ENCODE results near the gene HDAC4. TPM values are rescaled to one million over a fixed set of nuclear protein-coding genes. Genes with fewer than 3 reads are reported as not detected.

Gene HDAC4
- total RNA-seq, 4 donors from 2014 or later = 21.6 to 72.7 (median 35.2) TPM

GRCh38 chr2:239376942-239377531, 23.8 kb downstream of the HDAC4 start:
- H3K27me3 ChIP-seq = no peaks in the 10 kb centered on the region
- no peak overlapping the region for H3K4me3 ChIP-seq
- WGBS, 2 donors = 95% methylated on average over 10 to 18 of the region's 21 CpGs
- H3K36me3 ChIP-seq = peaks cover 0 to 55% (median 4%) of the 10 kb centered on the region in 3 donors
- H3K9me3 ChIP-seq = no peaks in the 10 kb centered on the region
- intact Hi-C loops (cut with DNase I) = no loop called here
- no peak overlapping the region for H3K27ac ChIP-seq
- TF ChIP-seq POLR2A (IDR thresholded peaks at IDR 0.05) (no peak), CTCF (IDR thresholded peaks at IDR 0.05) (no peak)
- H3K4me1 ChIP-seq = peaks cover 0 to 17% (median 3%) of the 10 kb centered on the region in 3 donors
- DNase-seq = no peak

- DNase-seq = no peak
- H3K4me3 ChIP-seq = no peak overlapping the region
Measured at GRCh38 chr2:239376351-239376750, 24.5 kb downstream of the HDAC4 start.

GRCh38 chr2:239375278-239376061, 25.4 kb downstream of the HDAC4 start:
- no peak for DNase-seq
- intact Hi-C loops (cut with DNase I) = no loop called here
- Histone ChIP-seq H3K4me3 (no peak overlapping the region), H3K9me3 (no peaks in the 10 kb centered on the region), H3K27ac (no peak overlapping the region), H3K36me3 (peaks cover 0 to 51% (median 4%) of the 10 kb centered on the region in 3 donors), H3K4me1 (peaks cover 0 to 15% (median 0%) of the 10 kb centered on the region in 3 donors), H3K27me3 (no peaks in the 10 kb centered on the region)
- TF ChIP-seq CTCF (IDR thresholded peaks at IDR 0.05) (no peak), POLR2A (IDR thresholded peaks at IDR 0.05) (no peak)
- WGBS, 2 donors = 93% methylated on average over 3 of the region's 31 CpGs; no CpG with 5 or more reads in 1 of the 2 donors

More at GRCh38 chr2:239376351-239376750, 24.5 kb downstream of the HDAC4 start:
- 86 to 100% methylated on average over 1 to 6 of the region's 13 CpGs for WGBS, 2 donors
- Histone ChIP-seq H3K9me3 (no peaks in the 10 kb centered on the region), H3K27me3 (no peaks in the 10 kb centered on the region), H3K4me1 (peaks cover 0 to 11% (median 0%) of the 10 kb centered on the region in 3 donors), H3K36me3 (peaks cover 0 to 55% (median 4%) of the 10 kb centered on the region in 3 donors), H3K27ac (no peak overlapping the region)
- intact Hi-C loops (cut with DNase I) = no loop called here
- no peak for TF ChIP-seq POLR2A (IDR thresholded peaks at IDR 0.05)
- TF ChIP-seq CTCF (IDR thresholded peaks at IDR 0.05) = no peak

- intact Hi-C loops (cut with DNase I) = no loop called here
- WGBS, 2 donors = 88 to 95% methylated on average over 10 to 13 of the region's 13 CpGs
- Histone ChIP-seq H3K4me1 (peaks cover 0 to 21% (median 0%) of the 10 kb centered on the region in 3 donors), H3K27me3 (no peaks in the 10 kb centered on the region), H3K4me3 (no peak overlapping the region), H3K9me3 (no peaks in the 10 kb centered on the region), H3K36me3 (peaks cover 0 to 55% (median 4%) of the 10 kb centered on the region in 3 donors), H3K27ac (no peak overlapping the region)
- no peak for DNase-seq
- TF ChIP-seq CTCF (IDR thresholded peaks at IDR 0.05) (no peak), POLR2A (IDR thresholded peaks at IDR 0.05) (no peak)
Measured at GRCh38 chr2:239374896-239375277, 25.9 kb downstream of the HDAC4 start.

- H3K4me1 ChIP-seq = peaks cover 0 to 23% (median 0%) of the 10 kb centered on the region in 3 donors
- H3K4me3 ChIP-seq = no peak overlapping the region
- H3K36me3 ChIP-seq = peaks cover 0 to 63% (median 4%) of the 10 kb centered on the region in 3 donors
- H3K27ac ChIP-seq = no peak overlapping the region
- 90 to 96% methylated on average over 11 to 12 of the region's 13 CpGs for WGBS, 2 donors
- no peak for DNase-seq
- H3K27me3 ChIP-seq = no peaks in the 10 kb centered on the region
- intact Hi-C loops (cut with DNase I) = no loop called here
- TF ChIP-seq POLR2A (IDR thresholded peaks at IDR 0.05) (no peak), CTCF (IDR thresholded peaks at IDR 0.05) (no peak)
- H3K9me3 ChIP-seq = no peaks in the 10 kb centered on the region
Measured at GRCh38 chr2:239372835-239373234, 28.0 kb downstream of the HDAC4 start.
